Activated T-helper 9 cell treated with anti-CD3 and anti-CD28 coated beads, Interleukin-2, amount 50 U/mL, for 16 hours (primary cell): ENCODE data around the gene ATP6V1F.
A peak's percentile ranks its signal among the peaks of the same experiment; 100 is the strongest.

Experiments
- DNase-seq: peaks from one replicate; pipeline ENCODE4 v3.0.0-alpha.2; 2020; ENCODE audit warnings: low read depth

Gene ATP6V1F

GRCh38 chr7:128869138-128869943, 6.7 kb downstream of the ATP6V1F start:
- DNase-seq, result peak; percentile 33

DNA sequence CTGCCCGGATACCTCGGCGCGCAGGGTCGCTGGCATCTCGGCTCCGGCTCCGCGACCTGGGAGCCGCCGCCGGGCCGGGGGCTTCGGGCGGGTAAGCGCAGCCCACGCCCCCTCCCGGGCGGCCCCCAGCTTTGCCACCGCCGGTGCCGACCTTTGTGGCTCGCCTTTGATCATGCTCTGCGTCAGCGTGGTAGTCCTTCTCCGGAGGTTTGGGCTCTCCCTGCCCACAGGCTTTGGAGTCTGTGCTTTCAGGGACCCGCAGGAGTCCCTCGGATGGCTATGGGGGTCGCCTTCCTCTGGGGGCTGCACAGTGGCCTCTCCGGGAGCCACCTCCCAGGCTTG, 7.3 kb downstream of the ATP6V1F start:
- no peak for DNase-seq

DNA sequence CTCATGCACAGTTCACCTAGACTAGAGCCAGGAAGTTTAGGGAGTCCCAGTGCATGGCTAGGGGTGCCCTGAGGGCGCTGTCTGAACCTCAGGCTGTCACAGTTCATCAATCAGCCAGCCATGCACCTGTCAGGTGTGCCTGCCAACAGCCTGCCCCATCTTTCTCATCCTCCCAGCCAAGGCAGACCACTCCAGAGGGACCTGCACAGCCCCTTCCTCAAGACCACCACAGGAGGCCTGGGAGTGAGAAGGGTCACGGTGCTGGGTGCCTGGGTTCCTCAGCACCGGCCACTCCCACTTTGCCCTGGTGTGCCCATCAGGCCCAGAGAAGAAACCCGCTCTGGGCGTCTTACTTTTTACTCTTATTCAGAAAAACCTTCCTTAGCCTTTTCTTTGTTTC, 8.4 kb downstream of the ATP6V1F start:
- no peak for DNase-seq

GRCh38 chr7:128872394-128872824, 9.8 kb downstream of the ATP6V1F start:
- no peak for DNase-seq

DNA sequence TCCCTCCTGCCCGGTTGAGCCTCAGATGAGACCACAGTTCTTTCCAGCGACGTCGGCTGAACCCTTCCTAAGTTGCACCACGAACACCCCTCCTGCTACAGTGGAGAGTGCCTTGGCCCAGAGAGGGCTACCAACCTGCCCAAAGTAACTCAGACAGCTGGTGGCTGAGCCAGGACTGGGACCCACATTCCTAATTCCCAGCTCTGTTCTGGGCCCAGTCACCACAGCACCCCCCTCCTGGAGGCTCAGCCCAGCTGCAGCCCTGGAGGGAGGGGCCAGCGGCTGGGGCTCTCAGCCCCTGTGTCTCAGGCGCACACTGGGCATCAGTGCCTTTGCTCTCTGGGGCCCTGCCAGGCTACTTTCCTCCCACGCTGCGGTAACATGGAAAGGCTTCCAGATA, 10.6 kb downstream of the ATP6V1F start:
- no peak for DNase-seq

- DNase-seq, result no peak
These were observed 11.7 kb downstream of the ATP6V1F start for GRCh38 chr7:128874140-128875031.

DNA sequence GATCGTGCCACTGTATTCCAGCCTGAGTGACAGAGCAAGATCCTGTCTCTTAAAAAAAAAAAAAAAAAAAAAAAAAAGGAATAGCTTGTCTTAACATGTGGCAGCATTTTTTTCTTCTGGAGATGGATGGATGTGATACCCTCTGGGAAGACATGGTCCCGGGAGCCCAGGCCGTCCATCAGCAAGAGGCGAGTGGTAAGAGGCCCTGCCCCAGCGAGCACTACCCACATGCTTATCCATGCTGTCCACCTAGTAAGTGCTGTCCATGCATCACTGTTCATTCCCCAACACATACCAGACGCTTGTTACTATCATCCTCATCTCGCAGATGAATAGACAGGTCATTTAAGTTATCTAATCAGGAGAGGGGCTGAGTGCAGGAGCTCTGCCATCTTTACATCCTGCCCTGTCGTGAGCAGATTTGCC, 12.9 kb downstream of the ATP6V1F start:
- no peak for DNase-seq

DNA sequence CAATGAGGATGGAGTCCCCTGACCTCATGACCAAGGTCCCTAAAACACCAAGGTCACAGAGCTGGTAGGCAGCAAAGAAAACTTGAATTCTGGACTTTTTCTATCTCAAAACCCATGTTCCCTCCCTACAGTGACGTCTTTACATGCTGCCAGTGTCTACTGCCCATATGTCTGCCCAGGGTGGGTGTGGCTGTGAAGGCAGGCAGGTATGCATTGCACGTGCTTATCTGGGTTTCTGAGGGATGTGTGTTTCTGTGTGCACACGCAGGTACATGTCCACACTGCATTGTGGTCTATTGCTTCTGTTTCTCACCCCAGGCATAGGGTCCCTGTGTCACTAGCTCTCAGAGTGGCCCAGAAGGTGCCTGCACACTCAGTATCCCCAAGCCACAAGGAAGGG, 13.5 kb downstream of the ATP6V1F start:
- no peak for DNase-seq

DNA sequence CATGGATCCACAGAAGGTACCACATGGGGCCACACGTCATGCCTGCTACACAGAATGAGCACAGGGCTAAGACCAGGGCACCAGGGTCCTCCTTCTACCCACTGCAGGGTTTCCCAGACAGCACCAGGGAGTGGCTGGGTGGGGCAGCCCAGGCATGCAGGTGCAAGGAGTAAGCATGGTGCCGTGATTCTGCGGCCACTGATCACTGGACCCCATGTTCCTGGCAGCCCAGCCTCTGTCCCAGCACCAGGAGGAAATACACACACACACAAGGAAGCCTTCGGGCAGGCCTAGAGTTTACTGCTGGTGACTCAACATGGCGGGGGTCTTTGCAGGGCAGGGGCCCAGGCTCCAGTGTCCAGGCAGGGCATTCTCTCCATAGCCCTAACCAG, 13.9 kb downstream of the ATP6V1F start:
- DNase-seq, result no peak

DNA sequence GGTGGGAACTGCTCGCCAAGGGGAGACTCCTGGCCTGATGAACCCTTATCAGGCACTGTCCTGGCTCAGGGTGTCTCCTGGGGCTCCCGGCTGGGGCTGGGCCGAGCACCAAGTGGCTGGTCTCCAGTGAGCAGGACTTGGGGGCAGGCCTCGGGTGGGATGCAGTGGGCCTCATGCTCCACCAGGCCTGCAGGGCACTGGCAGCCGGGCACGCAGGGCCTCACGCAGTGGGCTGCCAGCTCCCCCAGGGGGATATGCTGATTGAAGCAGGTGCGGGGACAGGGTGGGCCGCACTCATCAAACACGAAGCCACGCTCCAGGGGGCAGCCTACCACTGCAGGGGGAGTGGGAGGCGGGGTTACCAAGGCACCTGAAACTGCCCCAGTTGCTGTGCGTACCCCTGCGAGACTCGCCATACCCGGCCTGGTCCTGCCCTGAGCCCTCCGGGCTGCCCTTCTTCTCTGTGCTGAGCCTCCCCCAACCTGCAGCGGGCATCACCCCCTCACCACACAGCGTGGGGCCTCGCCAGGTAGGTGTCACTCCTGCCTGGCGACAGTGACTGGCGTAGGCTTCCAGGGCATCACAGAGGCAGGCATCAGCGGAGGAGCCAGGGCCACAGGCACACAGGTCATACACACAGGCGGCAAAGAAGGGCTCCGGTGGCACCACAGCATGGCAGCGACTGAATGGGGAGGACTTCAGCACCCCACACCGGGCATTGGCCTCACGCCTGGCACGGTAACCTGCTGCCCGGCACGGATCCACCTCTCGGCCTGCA, 14.5 kb downstream of the ATP6V1F start:
- no peak for DNase-seq

DNA sequence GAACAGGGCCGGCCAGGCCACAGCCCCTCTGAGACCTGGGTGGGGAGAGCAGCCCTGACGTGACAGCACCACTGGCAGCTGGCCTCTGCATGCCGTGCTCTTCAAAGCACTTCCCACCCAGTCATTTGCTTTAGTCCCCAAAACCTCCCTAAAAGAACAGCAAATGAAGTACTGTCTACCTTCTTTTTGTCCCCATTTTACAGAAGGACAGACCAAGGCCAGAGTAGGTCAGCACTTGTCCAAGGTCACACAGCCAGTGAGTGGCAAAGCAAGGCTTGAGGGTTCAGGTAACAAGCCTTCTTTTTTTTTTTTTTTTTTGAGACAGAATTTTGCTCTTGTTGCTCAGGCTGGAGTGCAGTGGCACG, 15.1 kb downstream of the ATP6V1F start:
- DNase-seq, result no peak

DNA sequence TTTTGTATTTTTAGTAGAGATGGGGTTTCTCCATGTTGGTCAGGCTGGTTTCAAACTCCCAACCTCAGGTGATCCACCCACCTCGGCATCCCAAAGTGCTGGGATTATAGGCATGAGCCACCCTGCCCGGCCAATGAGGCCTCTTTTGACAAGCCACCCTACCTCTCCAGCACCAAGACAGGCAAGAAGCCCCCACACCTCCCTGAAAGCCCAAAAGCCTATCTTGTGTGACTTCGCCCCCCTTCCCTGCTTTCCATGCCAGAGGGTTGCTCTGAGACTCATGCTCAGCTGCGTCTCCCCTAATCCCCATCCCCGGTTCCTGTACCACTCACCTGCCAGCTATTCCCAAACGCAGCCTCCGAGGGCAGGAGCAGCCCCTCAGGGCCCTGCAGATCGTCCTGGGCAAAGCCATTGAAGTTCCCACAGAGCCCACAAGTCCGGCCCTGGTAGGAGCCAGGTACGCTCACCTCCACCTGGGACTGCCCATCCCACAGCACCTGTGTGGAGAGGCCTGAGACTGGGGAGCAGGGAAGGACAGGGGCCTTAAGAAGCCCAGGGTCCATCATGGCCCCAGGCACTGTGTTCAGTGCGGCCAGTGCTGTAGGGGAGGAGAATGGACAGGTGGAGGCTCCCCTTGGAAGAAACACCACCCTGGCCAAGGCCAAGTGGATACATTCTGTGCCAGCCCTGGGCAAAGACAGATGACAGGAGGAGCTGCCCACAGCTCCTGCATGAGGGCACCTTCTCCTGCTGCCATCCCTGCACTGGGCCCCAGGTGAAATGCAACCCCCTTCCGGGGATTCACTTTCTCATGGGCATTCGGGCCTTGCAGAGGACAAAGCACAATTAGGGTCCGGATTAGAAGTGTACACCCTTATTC, 15.8 kb downstream of the ATP6V1F start:
- no peak for DNase-seq

- DNase-seq, result no peak
These were observed 16.8 kb downstream of the ATP6V1F start for GRCh38 chr7:128879461-128879938.

GRCh38 chr7:128879939-128880746, 17.5 kb downstream of the ATP6V1F start:
- no peak for DNase-seq

- DNase-seq, result no peak
These were observed 18.3 kb downstream of the ATP6V1F start for GRCh38 chr7:128880791-128881457.

DNA sequence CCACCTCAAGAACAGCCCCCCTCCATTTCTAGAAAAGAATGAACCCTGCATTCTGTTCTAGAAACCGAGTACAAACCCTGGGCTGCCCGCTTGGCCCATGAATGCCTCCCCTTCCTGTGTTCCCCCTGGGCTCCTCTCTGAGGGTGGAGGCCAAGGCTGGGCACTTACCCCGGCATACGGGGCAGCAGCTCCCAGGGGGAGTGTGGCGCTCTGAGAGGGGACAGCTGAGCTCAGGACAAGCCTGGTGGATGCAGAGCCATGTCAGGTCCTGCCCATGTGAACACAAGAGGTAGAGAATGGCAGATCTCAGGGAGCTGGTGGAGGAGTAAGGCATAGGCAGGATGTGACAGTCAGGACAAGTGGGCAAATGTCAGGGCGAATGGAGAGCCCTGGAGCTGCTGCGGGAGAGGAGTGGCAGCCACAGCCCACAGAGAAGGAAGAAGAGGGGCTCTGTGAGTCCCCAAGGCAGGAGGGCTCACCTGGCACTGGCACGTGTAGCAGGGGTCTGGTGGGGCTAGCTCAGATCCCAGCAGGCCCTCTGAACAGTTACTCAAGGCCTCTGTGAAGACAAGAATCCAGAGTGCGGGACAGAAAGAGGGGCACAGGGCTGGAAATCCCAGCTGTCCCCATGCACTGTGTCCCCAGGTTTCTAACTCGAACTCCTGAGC, 18.9 kb downstream of the ATP6V1F start:
- no peak for DNase-seq

DNA sequence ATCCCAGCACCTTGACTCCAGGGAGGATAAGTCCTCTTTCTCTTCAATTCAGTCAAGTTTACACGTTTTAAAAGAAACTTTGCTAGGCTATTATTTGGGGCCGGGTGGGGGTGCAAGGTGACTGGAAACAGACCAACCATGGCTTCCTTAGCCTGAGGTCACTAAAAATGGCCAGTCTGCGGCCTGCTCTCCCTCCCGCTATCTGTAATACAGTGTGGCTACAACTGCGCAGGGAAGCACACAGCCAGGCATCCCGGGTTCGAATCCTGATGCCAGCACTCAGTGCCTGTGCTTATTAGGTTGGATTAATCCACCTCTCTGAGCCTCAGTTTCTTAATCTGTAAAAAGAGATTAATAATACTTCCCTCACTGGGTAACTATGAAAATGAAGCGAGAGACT, 19.5 kb downstream of the ATP6V1F start:
- DNase-seq, result no peak

- DNase-seq, result peak; percentile 77
These were observed 21.2 kb downstream of the ATP6V1F start for GRCh38 chr7:128883622-128884448.
